HEK293T (cell line): ENCODE data around the gene AP2B1.

ENCODE experiments used
- BHLHE40 ChIP-seq: fragments of 450-650 bp; IDR thresholded peaks from 2 replicates; pipeline ENCODE4 v1.6.1; 2016; ENCODE audit warnings: mild to moderate bottlenecking, moderate library complexity, borderline replicate concordance
- CTBP1 ChIP-seq: fragments of 450-650 bp; IDR thresholded peaks from 2 replicates; pipeline ENCODE4 v1.6.1; 2016; ENCODE audit warnings: borderline replicate concordance
- FOXA1 ChIP-seq: fragments of 450-650 bp; IDR thresholded peaks from 2 replicates; pipeline ENCODE4 v1.6.1; 2016; ENCODE audit warnings: mild to moderate bottlenecking
- HDGF ChIP-seq: fragments of 450-650 bp; IDR thresholded peaks from 2 replicates; pipeline ENCODE4 v1.6.1; 2017; ENCODE audit warnings: antibody characterized with exemption, borderline replicate concordance
- SP1 ChIP-seq: fragments of 450-650 bp; IDR thresholded peaks from 2 replicates; pipeline ENCODE4 v1.6.1; 2017
- SUZ12 ChIP-seq: fragments of 450-650 bp; IDR thresholded peaks from 2 replicates; pipeline ENCODE4 v1.6.1; 2016; ENCODE audit warnings: mild to moderate bottlenecking
- TARDBP ChIP-seq: fragments of 450-650 bp; IDR thresholded peaks from 2 replicates; pipeline ENCODE4 v1.6.1; 2016

- TF ChIP-seq SUZ12: no peak
- TF ChIP-seq SP1: no peak
- no peak for TF ChIP-seq CTBP1
- no peak for TF ChIP-seq FOXA1
- no peak for TF ChIP-seq BHLHE40
- no peak for TF ChIP-seq HDGF
- TF ChIP-seq TARDBP: no peak
Observed at GRCh38 chr17:35757243-35757642, 170.1 kb downstream of the AP2B1 start.
